H1 (cell line): ENCODE data around the gene PGM2. TPM values are rescaled to one million over a fixed set of nuclear protein-coding genes. Genes with fewer than 3 reads are reported as not detected.

Source experiments
- CHD2 ChIP-seq: IDR thresholded peaks from 2 replicates; pipeline ENCODE4 v1.6.1; 2012; ENCODE audit warnings: low read length, improper control_type of control experiment
- CHD7 ChIP-seq: fragments of 300-600 bp; sonication (generic); IDR thresholded peaks from 2 replicates; pipeline ENCODE4 v1.7.1; 2012; ENCODE audit warnings: low read length, moderate library complexity, mild to moderate bottlenecking, inconsistent platforms; ENCODE audit not compliant: insufficient replicate concordance
- CTCF ChIP-seq, 3 experiments: IDR thresholded peaks; 1 replicate in 2 of 3; 2 replicates in 1 of 3; pipeline versions ENCODE4 v1.5.1 to v1.6.1; 2011; ENCODE audit warnings: low read length in 3 of 3, mild to moderate bottlenecking in 3 of 3, inconsistent platforms in 2 of 3, low read depth in 1 of 3, moderate library complexity in 1 of 3; ENCODE audit not compliant: insufficient read depth in 1 of 3; ENCODE audit errors: control extremely low read depth in 1 of 3
- EZH2 ChIP-seq: fragments of 200-600 bp; sonication (generic); IDR thresholded peaks from 2 replicates; pipeline ENCODE4 v1.7.1; 2012; ENCODE audit warnings: low read depth, mild to moderate bottlenecking, moderate library complexity, low read length, inconsistent platforms; ENCODE audit not compliant: severe bottlenecking
- FOSL1 ChIP-seq: IDR thresholded peaks from 2 replicates; pipeline ENCODE4 v1.6.1; 2011; ENCODE audit warnings: mild to moderate bottlenecking, low read depth, low read length, moderate library complexity; ENCODE audit not compliant: insufficient read depth
- KDM1A ChIP-seq: fragments of 200-600, 300-600 bp; sonication (generic); IDR thresholded peaks from 2 replicates; pipeline ENCODE4 v1.7.1; 2016; ENCODE audit warnings: mild to moderate bottlenecking, low read length, borderline replicate concordance
- POLR2A ChIP-seq, 2 experiments: IDR thresholded peaks; 1 replicate in 1 of 2; 2 replicates in 1 of 2; pipeline ENCODE4 v1.6.1; 2011; ENCODE audit warnings: low read depth in 2 of 2, low read length in 2 of 2, mild to moderate bottlenecking in 2 of 2; ENCODE audit errors: control extremely low read depth in 1 of 2
- SRF ChIP-seq: IDR thresholded peaks from 2 replicates; pipeline ENCODE4 v1.6.1; 2011; ENCODE audit warnings: mild to moderate bottlenecking, low read depth, low read length, moderate library complexity
- TCF12 ChIP-seq: IDR thresholded peaks from 2 replicates; pipeline ENCODE4 v1.6.1; 2011; ENCODE audit warnings: low read depth, mild to moderate bottlenecking, low read length
- ZNF274 ChIP-seq: IDR thresholded peaks from 2 replicates; pipeline ENCODE4 v1.7.0; 2012; ENCODE audit warnings: low read length, borderline replicate concordance; ENCODE audit errors: extremely low read depth
- polyA plus RNA-seq, 7 experiments: library from polyadenylated mRNA; depleted of rRNA in 3 of 7; stranded (reverse) in 5 of 7; unstranded in 2 of 7; fragments of >200 nt in 5 of 7; fragments of 200-250 nt in 2 of 7; gene quantifications; 1 replicate in 5 of 7; 2 replicates in 1 of 7; 4 replicates in 1 of 7; pipeline versions ENCODE4 v1.2.1 to v1.2.3, GENCODE V29; 2011 to 2013; ENCODE audit warnings: missing spikeins in 2 of 7, mixed read lengths in 2 of 7
- total RNA-seq: library from RNA; stranded (reverse); fragmentation: NEBNext Ultra II Directional; extraction: Animal tissue kit (Norgen Biotek cat#: 25700); gene quantifications from 2 replicates; pipeline ENCODE4 v1.2.1, GENCODE V29; 2021

Gene PGM2
- total and polyA plus RNA-seq, 2 of the 8 experiments (the other 6 are each of a cell fraction or from before 2014, with no cell fraction given) = 7.7 to 38.0 TPM

DNA sequence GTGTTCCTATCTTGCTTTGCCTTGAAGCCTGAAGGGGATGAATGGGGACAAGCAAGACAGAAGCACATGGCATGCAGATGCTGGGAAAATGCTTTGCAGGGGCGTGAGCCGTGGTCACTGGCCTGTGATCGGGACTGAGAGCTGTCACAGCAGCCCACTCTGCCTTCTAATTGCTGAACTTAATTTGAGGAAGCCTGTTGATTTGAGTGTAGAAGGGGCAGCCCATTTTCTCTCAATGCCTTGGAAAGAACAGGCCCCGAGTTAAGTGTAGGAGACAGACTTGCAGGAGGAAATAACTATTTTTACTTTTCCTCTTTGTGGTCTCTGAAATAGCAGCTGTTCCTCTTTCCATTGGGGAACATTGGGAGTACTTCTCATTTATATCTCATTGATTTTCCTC, 38.3 kb downstream of the PGM2 start (continued):
- no peak for TF ChIP-seq CHD7
- TF ChIP-seq CTCF (IDR thresholded peaks at IDR 0.05; ENCODE audit: control extremely low read depth in 1 of 3, insufficient read depth in 1 of 3, low read depth in 1 of 3, low read length in 3 of 3) = no peak
- no peak for TF ChIP-seq TCF12
- TF ChIP-seq POLR2A (IDR thresholded peaks at IDR 0.05; ENCODE audit: control extremely low read depth in 1 of 2, low read depth in 2 of 2, low read length in 2 of 2) = no peak
- no peak for TF ChIP-seq SRF
- TF ChIP-seq ZNF274 = no peak
- no peak for TF ChIP-seq KDM1A
- no peak for TF ChIP-seq CHD2
- TF ChIP-seq FOSL1 = no peak
- no peak for TF ChIP-seq EZH2
